ENCODE results near the gene DTHD1. TPM values are rescaled to one million over a fixed set of nuclear protein-coding genes. Genes with fewer than 3 reads are reported as not detected.

The DTHD1 gene
- polyA plus RNA-seq, 3 donors = not detected

GRCh38 chr4:36349938-36350549 is 68.6 kb downstream of the DTHD1 start:
- peaks cover 0 to 3% (median 1%) of the 10 kb centered on the region in 3 donors for H3K27me3 Mint-ChIP-seq (ENCODE audit: low read depth in 3 of 3)
- Histone ChIP-seq H3K4me1 (ENCODE audit: control insufficient read depth in 1 of 2, insufficient read depth in 2 of 2, low read length in 2 of 2) (peaks cover 11 to 29% of the 10 kb centered on the region in 2 donors), H2AFZ (ENCODE audit: insufficient read depth, low read depth, low read length, poor library complexity, severe bottlenecking) (no peak overlapping the region), H3K9me3 (replicated peaks in 1 of 2; ENCODE audit: control insufficient read depth in 1 of 2, insufficient read depth in 1 of 2, low read length in 2 of 2) (no peaks in the 10 kb centered on the region), H3K36me3 (replicated peaks in 1 of 2; ENCODE audit: control insufficient read depth in 1 of 2, insufficient read depth in 2 of 2, low read length in 2 of 2) (no peaks in the 10 kb centered on the region), H3K9ac (ENCODE audit: insufficient read depth, low read length, poor library complexity, severe bottlenecking) (no peak overlapping the region), H3K27me3 (ENCODE audit: control insufficient read depth in 2 of 2, insufficient read depth in 2 of 2, low read length in 2 of 2) (no peaks in the 10 kb centered on the region), H3K27ac (ENCODE audit: low read depth in 1 of 2, low read length in 2 of 2) (no peak overlapping the region), H4K20me1 (ENCODE audit: insufficient read depth, low read length) (no peaks in the 10 kb centered on the region), H3K79me2 (ENCODE audit: insufficient read depth, low read length) (no peaks in the 10 kb centered on the region), H3K4me3 (replicated peaks in 1 of 3; ENCODE audit: low read depth in 2 of 3, low read length in 3 of 3) (no peak overlapping the region), H3K4me2 (replicated peaks; ENCODE audit: extremely low read depth, low read length, poor library complexity, severe bottlenecking) (no peak overlapping the region)
- H3K36me3 Mint-ChIP-seq = no peaks in the 10 kb centered on the region
- H3K4me3 Mint-ChIP-seq = no peak overlapping the region
- intact Hi-C loops (cut with micrococcal nuclease) = loop anchor here (2.0 to 5.0 kb wide), 3 partner anchors 47 to 1037 kb away; no protein-coding TSS in a partner anchor
- no peak for TF ChIP-seq CTCF (IDR thresholded peaks at IDR 0.05)
- H3K9me3 Mint-ChIP-seq = peaks cover 0 to 2% (median 0%) of the 10 kb centered on the region in 7 donors
- DNase-seq = no peak
- H3K27ac Mint-ChIP-seq = peak overlapping the region in 2 of 7 donors; percentile 0 to 30
- WGBS (ENCODE audit: insufficient coverage) = 100% methylated on average over 2 of the region's 4 CpGs
- peaks cover 21% of the 10 kb centered on the region for H3K4me1 Mint-ChIP-seq

GRCh38 chr4:36351082-36351666 is 69.8 kb downstream of the DTHD1 start:
- Histone ChIP-seq H3K4me3 (replicated peaks in 1 of 3; ENCODE audit: low read depth in 2 of 3, low read length in 3 of 3) (no peak overlapping the region), H3K79me2 (ENCODE audit: insufficient read depth, low read length) (no peaks in the 10 kb centered on the region), H3K4me1 (ENCODE audit: control insufficient read depth in 1 of 2, insufficient read depth in 2 of 2, low read length in 2 of 2) (peaks cover 11 to 29% of the 10 kb centered on the region in 2 donors), H3K36me3 (replicated peaks in 1 of 2; ENCODE audit: control insufficient read depth in 1 of 2, insufficient read depth in 2 of 2, low read length in 2 of 2) (no peaks in the 10 kb centered on the region), H2AFZ (ENCODE audit: insufficient read depth, low read depth, low read length, poor library complexity, severe bottlenecking) (no peak overlapping the region), H3K27me3 (ENCODE audit: control insufficient read depth in 2 of 2, insufficient read depth in 2 of 2, low read length in 2 of 2) (no peaks in the 10 kb centered on the region), H3K9me3 (replicated peaks in 1 of 2; ENCODE audit: control insufficient read depth in 1 of 2, insufficient read depth in 1 of 2, low read length in 2 of 2) (no peaks in the 10 kb centered on the region), H4K20me1 (ENCODE audit: insufficient read depth, low read length) (no peaks in the 10 kb centered on the region), H3K4me2 (replicated peaks; ENCODE audit: extremely low read depth, low read length, poor library complexity, severe bottlenecking) (no peak overlapping the region), H3K9ac (ENCODE audit: insufficient read depth, low read length, poor library complexity, severe bottlenecking) (no peak overlapping the region), H3K27ac (ENCODE audit: low read depth in 1 of 2, low read length in 2 of 2) (no peak overlapping the region)
- peak; percentile 57 to 73 (median 72) for DNase-seq
- Mint-ChIP-seq H3K27ac (peak overlapping the region in 1 of 7 donors; percentile 27), H3K4me1 (peaks cover 21% of the 10 kb centered on the region), H3K36me3 (no peaks in the 10 kb centered on the region), H3K4me3 (no peak overlapping the region), H3K27me3 (ENCODE audit: low read depth in 3 of 3) (peaks cover 0 to 3% (median 1%) of the 10 kb centered on the region in 3 donors), H3K9me3 (peaks cover 0 to 3% (median 0%) of the 10 kb centered on the region in 7 donors)
- TF ChIP-seq CTCF (IDR thresholded peaks at IDR 0.05) = peak; percentile 92
- intact Hi-C loops (cut with micrococcal nuclease) = loop anchor here (2.0 to 5.0 kb wide), 3 partner anchors 46 to 1036 kb away; no protein-coding TSS in a partner anchor
- no CpG with 5 or more reads among the region's 2 CpGs for WGBS (ENCODE audit: insufficient coverage)
